Measurements from ENCODE around the gene C1QA. TPM values are rescaled to one million over a fixed set of nuclear protein-coding genes. Genes with fewer than 3 reads are reported as not detected.

Gene C1QA
- total RNA-seq, 3 donors from 2014 or later (not counting 1 experiment from before 2014, with no cell fraction given) = 0.43 to 3.9 TPM; not detected in 1

DNA sequence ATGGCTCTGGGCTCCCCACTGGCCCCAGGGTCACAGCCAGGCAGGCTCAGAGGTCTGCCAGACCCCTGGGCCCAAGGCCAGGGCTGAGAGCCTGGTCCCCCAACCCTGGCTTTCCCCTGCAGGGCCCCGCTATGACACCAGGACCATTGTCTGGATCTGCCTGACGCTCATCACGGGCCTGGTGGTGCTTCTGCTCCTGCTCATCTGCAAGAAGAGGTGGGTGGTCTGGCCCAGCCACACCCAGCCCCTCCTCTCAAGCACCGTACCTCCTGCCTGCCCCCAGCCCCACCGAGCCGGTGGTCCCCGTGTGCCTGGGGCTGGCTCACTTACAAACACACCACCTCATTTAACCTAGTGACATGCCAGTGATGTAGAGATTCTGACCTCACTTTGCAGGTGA lies 41.3 kb upstream of the C1QA start:
- H3K36me3 ChIP-seq (ENCODE audit: control insufficient read depth, insufficient read depth, low read length) = no peaks in the 10 kb centered on the region
- no peak overlapping the region for H3K27ac ChIP-seq (ENCODE audit: low read length)

DNA sequence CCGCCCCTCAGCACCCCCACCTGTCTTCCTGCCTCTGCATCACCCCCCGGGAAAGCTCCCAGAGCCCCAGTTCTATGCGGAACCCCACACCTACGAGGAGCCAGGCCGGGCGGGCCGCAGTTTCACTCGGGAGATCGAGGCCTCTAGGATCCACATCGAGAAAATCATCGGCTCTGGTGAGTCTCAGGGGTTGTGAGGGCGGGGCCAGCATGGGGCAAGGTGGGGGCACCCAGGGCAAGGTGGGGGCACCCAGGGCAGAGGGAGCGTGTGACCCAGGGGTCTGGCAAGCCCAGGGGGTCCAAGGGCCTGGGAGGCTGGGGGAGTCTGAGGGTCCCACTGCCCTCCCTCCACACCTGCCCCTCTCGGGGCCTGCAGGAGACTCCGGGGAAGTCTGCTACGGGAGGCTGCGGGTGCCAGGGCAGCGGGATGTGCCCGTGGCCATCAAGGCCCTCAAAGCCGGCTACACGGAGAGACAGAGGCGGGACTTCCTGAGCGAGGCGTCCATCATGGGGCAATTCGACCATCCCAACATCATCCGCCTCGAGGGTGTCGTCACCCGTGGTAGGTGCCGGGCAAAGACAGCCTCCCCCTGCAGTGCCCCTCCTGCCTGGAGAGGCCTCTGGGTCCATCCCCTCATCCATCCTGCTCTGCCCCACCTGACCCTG lies 39.0 kb upstream of the C1QA start:
- Mint-ChIP-seq H3K9me3 (no peaks in the 10 kb centered on the region), H3K36me3 (no peaks in the 10 kb centered on the region), H3K27me3 (ENCODE audit: low read depth in 2 of 2) (peaks cover 7 to 11% of the 10 kb centered on the region in 2 donors), H3K27ac (no peak overlapping the region), H3K4me1 (no peaks in the 10 kb centered on the region), H3K4me3 (no peak overlapping the region)
- H3K9me3 ChIP-seq (ENCODE audit: control insufficient read depth, insufficient read depth, low read length) = no peaks in the 10 kb centered on the region
- H3K27me3 ChIP-seq (ENCODE audit: control insufficient read depth, insufficient read depth, low read length) = no peaks in the 10 kb centered on the region
- ATAC-seq = no peak
- no peak overlapping the region for H3K27ac ChIP-seq (ENCODE audit: low read length)
- TF ChIP-seq, protein P1, sequence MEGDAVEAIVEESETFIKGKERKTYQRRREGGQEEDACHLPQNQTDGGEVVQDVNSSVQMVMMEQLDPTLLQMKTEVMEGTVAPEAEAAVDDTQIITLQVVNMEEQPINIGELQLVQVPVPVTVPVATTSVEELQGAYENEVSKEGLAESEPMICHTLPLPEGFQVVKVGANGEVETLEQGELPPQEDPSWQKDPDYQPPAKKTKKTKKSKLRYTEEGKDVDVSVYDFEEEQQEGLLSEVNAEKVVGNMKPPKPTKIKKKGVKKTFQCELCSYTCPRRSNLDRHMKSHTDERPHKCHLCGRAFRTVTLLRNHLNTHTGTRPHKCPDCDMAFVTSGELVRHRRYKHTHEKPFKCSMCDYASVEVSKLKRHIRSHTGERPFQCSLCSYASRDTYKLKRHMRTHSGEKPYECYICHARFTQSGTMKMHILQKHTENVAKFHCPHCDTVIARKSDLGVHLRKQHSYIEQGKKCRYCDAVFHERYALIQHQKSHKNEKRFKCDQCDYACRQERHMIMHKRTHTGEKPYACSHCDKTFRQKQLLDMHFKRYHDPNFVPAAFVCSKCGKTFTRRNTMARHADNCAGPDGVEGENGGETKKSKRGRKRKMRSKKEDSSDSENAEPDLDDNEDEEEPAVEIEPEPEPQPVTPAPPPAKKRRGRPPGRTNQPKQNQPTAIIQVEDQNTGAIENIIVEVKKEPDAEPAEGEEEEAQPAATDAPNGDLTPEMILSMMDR (IDR thresholded peaks at IDR 0.05) = no peak
- no peaks in the 10 kb centered on the region for H3K36me3 ChIP-seq (ENCODE audit: control insufficient read depth, insufficient read depth, low read length)
- no peak for DNase-seq
- no peaks in the 10 kb centered on the region for H3K4me1 ChIP-seq (ENCODE audit: control insufficient read depth, insufficient read depth, low read length)
- intact Hi-C loops (cut with micrococcal nuclease) = no loop called here
- 85% methylated on average over 30 of the region's 30 CpGs for WGBS (ENCODE audit: insufficient coverage)
- no peak overlapping the region for H3K4me3 ChIP-seq (ENCODE audit: low read length)

More for the DNA sequence above, 41.3 kb upstream of the C1QA start:
- no peaks in the 10 kb centered on the region for H3K9me3 ChIP-seq (ENCODE audit: control insufficient read depth, insufficient read depth, low read length)
- no peaks in the 10 kb centered on the region for H3K9me3 Mint-ChIP-seq
- no peak overlapping the region for H3K4me3 Mint-ChIP-seq
- no peaks in the 10 kb centered on the region for H3K4me1 ChIP-seq (ENCODE audit: control insufficient read depth, insufficient read depth, low read length)
- peaks cover 22 to 23% of the 10 kb centered on the region in 2 donors for H3K27me3 Mint-ChIP-seq (ENCODE audit: low read depth in 2 of 2)
- intact Hi-C loops (cut with micrococcal nuclease) = no loop called here
- no peaks in the 10 kb centered on the region for H3K4me1 Mint-ChIP-seq
- 82% methylated on average over 7 of the region's 7 CpGs for WGBS (ENCODE audit: insufficient coverage)
- ATAC-seq (no peak), DNase-seq (no peak)
- no peak overlapping the region for H3K27ac Mint-ChIP-seq
- H3K36me3 Mint-ChIP-seq = no peaks in the 10 kb centered on the region
- TF ChIP-seq, protein P1 (IDR thresholded peaks at IDR 0.05) = no peak
- no peaks in the 10 kb centered on the region for H3K27me3 ChIP-seq (ENCODE audit: control insufficient read depth, insufficient read depth, low read length)
- H3K4me3 ChIP-seq (ENCODE audit: low read length) = no peak overlapping the region

DNA sequence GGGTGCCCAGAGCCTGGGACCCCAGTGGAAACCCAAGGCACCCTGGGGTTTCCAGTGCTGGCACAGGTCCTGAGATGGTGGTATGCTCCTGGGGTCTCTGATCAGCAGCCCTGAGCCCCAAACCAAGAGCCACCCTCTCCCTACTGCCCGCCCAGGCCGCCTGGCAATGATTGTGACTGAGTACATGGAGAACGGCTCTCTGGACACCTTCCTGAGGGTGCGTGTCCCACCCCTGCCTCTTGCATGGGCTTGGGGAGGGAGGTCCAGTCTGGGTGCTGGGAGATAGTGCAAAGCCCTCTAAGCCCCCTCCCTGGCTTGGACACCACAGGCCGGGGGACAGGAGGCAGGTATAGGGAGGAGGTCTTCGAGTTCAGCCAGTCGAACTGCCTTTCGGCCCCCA lies 38.4 kb upstream of the C1QA start:
- WGBS (ENCODE audit: insufficient coverage) = 79% methylated on average over 8 of the region's 8 CpGs
- Histone ChIP-seq H3K27me3 (ENCODE audit: control insufficient read depth, insufficient read depth, low read length) (no peaks in the 10 kb centered on the region), H3K4me1 (ENCODE audit: control insufficient read depth, insufficient read depth, low read length) (no peaks in the 10 kb centered on the region), H3K36me3 (ENCODE audit: control insufficient read depth, insufficient read depth, low read length) (no peaks in the 10 kb centered on the region), H3K9me3 (ENCODE audit: control insufficient read depth, insufficient read depth, low read length) (no peaks in the 10 kb centered on the region), H3K27ac (ENCODE audit: low read length) (no peak overlapping the region), H3K4me3 (ENCODE audit: low read length) (no peak overlapping the region)
- H3K9me3 Mint-ChIP-seq = no peaks in the 10 kb centered on the region
- H3K27ac Mint-ChIP-seq = no peak overlapping the region
- intact Hi-C loops (cut with micrococcal nuclease) = no loop called here
- H3K27me3 Mint-ChIP-seq (ENCODE audit: low read depth in 2 of 2) = peaks cover 3 to 9% of the 10 kb centered on the region in 2 donors
- H3K4me1 Mint-ChIP-seq = no peaks in the 10 kb centered on the region
- no peaks in the 10 kb centered on the region for H3K36me3 Mint-ChIP-seq
- no peak for ATAC-seq
- H3K4me3 Mint-ChIP-seq = no peak overlapping the region
- TF ChIP-seq, protein P1 (IDR thresholded peaks at IDR 0.05) = no peak
- no peak for DNase-seq

DNA sequence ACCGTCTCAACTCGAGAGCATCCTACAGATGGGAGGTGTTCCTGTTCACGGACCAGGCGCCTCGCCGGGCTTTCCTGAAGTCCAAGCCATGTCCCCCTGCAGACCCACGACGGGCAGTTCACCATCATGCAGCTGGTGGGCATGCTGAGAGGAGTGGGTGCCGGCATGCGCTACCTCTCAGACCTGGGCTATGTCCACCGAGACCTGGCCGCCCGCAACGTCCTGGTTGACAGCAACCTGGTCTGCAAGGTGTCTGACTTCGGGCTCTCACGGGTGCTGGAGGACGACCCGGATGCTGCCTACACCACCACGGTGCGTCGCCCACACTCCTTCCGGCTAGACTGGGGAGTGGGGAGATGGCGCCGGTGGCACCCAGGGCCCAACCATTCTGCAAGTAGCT lies 37.7 kb upstream of the C1QA start:
- H3K4me3 ChIP-seq (ENCODE audit: low read length) = no peak overlapping the region
- WGBS (ENCODE audit: insufficient coverage) = 81% methylated on average over 24 of the region's 24 CpGs
- Mint-ChIP-seq H3K4me3 (no peak overlapping the region), H3K36me3 (no peaks in the 10 kb centered on the region), H3K9me3 (no peaks in the 10 kb centered on the region), H3K27ac (no peak overlapping the region), H3K4me1 (no peaks in the 10 kb centered on the region), H3K27me3 (ENCODE audit: low read depth in 2 of 2) (peaks cover 4 to 9% of the 10 kb centered on the region in 2 donors)
- DNase-seq (no peak), ATAC-seq (no peak)
- no peaks in the 10 kb centered on the region for H3K36me3 ChIP-seq (ENCODE audit: control insufficient read depth, insufficient read depth, low read length)
- no peaks in the 10 kb centered on the region for H3K4me1 ChIP-seq (ENCODE audit: control insufficient read depth, insufficient read depth, low read length)
- H3K27me3 ChIP-seq (ENCODE audit: control insufficient read depth, insufficient read depth, low read length) = no peaks in the 10 kb centered on the region
- H3K27ac ChIP-seq (ENCODE audit: low read length) = no peak overlapping the region
- intact Hi-C loops (cut with micrococcal nuclease) = no loop called here
- no peaks in the 10 kb centered on the region for H3K9me3 ChIP-seq (ENCODE audit: control insufficient read depth, insufficient read depth, low read length)
- TF ChIP-seq, protein P1 (IDR thresholded peaks at IDR 0.05) = no peak

Measured in natural killer cell (primary cell).